IPS-NIHi11 (cell line): ENCODE data around the gene NRSN1.
"Not testable (repeated sequence)": the region's sequence is repeated elsewhere in the genome, so short reads cannot be mapped to it uniquely, and the experiment has no call there.

Source experiments
- DNase-seq: peaks from one replicate; pipeline ENCODE4 v3.0.0; 2012; ENCODE audit warnings: mixed read lengths, low spot score

The NRSN1 gene

DNA sequence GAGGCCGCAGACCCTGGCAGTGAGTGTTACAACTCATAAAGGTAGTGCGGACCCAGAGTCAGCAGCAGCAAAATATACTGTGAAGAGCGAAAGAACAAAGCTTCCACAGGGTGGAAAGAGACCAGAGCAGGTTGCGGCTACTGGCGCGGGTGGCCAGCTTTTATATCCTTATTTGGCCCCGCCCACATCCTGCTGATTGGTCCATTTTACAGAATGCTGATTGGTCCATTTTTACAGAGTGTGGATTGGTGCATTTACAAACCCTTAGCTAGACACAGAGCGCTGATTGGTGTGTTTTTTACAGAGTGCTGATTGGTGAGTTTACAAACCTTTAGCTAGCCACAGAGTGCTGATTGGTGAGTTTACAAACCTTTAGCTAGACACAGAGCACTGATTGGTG is 16.7 kb downstream of the NRSN1 start:
- DNase-seq = not testable (repeated sequence)

DNA sequence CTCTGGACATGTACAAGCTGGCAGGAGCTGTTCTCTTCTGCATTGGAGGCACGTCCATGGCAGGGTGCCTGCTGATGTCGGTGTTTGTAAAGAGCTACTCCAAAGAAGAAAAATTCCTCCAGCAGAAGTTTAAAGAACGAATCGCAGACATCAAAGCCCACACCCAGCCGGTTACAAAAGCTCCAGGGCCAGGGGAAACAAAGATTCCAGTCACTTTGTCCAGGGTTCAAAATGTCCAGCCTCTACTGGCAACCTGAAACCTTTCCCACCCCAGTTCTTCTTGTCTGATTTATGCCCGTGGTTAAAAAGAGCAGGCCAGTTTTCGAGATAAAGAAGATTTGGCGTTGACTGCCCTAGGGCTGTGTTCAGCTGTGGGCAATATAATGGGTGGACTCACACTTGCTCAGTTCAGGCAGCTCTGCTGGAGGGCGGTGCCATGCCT is 19.7 kb downstream of the NRSN1 start:
- no peak for DNase-seq

DNA sequence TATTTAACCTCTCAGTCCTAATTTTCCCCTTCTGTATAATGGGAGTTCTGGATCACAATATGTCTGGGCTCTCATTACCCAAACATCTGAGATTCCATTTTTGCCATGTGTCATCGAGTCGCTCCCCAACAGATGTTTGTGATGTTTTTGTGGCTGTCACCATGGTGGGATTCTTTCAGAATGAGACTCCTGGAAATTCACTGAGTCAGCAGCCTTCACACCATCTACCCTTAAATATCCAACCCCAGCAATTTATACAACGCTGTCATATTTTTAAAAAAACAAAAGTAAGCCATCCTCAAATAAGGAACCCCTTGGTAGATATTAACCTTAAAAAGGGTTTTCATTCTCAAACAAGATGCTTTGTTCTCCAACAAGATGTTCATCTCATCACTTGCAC is 20.9 kb downstream of the NRSN1 start:
- no peak for DNase-seq

DNA sequence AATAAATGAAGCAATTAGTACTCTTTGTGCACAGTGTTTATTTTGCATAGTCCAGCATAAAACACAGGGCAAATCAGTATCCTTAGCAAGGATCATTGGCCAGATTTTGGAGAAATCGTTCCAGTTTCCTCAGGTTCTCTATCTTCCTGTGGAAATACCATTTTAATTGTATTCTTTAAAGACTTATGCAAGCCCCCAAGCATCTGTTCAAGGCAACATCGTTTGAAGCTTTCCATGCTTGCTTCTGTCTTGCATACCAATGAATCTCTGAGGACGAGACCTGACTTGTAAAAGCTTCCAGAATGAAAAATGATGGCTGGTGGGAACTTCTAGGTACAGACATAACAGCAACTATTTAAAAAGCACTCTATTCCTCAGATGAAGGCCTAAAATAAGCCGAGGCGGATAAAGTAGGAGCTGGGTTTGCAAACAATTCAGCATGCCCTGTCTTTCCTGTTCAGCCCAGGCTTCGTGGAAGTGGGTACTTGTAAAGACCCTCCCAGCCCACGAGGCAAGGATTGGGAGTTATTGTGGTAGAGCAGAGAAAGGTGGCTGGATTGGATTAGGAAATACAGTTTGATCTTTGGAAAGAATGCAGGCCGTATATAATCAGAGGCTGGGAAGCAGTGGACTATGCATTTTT is 21.6 kb downstream of the NRSN1 start:
- DNase-seq = no peak

DNA sequence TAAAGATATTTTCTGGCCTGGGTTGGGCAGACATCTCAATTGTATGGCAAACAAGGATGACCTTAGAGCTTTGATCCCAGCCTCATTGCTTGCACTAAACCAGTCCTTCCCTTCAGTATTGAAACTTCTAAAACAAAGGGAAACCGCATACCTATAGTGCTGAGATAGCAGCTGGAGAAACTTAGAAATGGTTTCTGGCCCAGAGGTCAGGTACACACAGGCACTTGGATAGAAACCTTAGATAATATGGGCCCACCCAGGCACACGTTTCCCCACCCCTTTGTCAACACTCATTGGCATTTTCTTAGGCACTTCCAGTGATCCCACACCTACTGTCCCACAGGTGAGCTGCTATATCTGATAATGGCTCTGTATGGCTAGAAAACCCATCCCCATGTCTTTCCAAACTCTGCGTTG is 22.1 kb downstream of the NRSN1 start:
- DNase-seq = no peak

DNA sequence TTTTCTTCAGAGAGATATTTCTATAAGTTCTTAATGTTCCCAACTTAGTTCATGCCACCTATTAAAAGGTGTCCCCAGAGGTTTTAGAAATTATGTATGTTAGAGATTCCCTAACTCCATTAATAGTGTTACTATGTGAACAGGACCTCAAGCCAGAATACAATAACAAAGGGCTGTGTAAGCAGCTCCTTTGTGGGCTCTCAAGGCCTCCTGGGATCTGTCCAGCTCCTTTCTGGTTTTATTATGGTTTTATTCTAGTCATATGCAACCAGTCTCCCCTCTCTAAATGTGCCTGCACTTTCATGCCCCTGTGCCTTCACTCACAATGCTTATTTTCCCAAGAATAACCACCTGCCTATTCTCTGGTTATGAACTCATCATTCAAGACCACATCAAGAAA is 22.7 kb downstream of the NRSN1 start:
- no peak for DNase-seq

DNA sequence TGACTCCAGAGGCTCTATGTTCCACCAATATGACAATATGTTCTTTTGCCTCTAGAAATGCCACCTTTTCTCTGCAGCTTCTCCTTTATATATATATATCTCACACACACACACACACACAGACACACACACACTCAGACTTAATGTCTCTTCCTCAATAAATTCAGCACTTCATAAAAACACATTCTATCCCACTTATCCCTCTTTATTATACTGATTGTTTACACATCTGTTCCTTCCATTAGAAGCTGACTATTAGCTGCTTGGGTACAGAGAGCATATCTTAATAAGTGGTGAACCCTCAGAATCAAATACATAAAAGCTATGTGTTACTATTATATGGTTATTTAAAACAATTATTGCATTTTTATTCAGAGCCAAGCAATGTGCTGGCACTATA is 23.3 kb downstream of the NRSN1 start:
- no peak for DNase-seq

DNA sequence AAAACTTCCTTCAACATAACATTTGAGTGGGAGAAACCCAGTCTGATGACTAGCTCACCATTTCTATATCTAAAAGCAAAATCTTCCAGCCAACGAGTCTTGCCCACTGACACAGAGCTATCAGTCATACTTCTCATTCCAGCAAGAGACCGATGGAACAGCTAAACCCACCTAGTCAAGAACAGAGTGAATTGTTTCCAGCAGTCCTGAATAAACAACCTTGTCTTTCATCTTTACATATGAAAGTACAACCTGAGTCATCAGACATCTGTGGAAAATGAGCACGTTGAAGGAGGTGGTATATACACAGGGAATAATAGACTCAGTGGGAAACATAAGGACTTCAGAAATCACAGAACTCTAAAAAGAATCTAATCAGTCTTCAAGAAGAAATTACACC is 23.8 kb downstream of the NRSN1 start:
- no peak for DNase-seq

DNA sequence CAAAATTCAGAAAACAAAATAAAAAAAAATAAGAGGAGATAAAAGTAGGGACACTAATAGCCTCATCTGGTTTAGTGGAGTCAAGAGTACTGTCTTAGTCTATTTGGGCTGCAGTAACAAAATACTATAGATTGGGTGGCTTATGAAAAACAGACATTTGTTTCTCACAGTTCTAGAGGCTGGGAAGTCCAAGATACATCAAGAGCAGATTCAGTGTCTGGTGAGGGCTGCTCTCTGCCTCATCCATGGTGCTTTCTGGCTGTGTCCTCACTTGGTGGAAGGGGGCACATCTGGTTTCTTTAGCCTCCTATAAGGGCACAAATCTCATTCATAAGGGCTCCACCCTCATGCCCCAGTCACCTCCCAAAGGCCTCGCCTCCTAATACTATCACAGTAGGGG is 26.0 kb downstream of the NRSN1 start:
- DNase-seq = no peak

DNA sequence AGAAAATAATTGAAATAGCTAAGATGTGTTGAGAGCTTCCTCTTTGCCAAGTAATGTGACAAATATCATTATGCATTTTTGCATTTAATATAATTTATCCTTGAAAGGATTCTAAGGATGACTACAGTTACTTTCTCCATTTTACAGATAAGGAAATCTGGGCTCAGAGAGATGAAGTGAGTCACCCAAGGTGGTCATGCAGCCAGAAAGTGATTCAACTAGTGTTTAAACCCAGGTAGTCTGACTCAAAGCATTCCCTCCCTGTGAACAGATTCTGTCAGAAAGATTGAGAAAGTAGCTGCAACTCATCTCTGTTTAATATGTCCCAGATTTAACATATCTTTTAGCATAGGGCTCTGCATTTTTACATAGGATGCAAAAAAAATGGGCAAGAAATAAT is 28.1 kb downstream of the NRSN1 start:
- DNase-seq = no peak

DNA sequence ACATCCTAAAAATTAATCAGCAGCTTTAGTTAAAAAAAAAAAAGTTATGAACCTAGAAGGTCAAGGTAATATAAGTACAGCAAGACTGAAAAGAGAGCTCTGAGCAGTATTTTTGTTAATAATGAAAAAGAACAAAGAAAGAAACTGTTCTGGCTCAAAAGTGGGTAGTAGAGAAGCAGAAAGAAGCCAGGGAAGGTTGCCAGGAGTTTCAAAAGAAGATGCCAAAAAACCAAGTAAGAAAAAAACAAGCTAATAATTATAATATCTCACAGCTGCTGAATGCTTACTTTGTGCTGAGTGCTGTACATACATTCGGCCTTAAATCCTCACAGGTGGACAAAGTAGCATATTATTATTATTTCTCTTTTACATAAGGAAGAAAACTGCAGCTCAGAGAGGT is 31.9 kb downstream of the NRSN1 start:
- no peak for DNase-seq

DNA sequence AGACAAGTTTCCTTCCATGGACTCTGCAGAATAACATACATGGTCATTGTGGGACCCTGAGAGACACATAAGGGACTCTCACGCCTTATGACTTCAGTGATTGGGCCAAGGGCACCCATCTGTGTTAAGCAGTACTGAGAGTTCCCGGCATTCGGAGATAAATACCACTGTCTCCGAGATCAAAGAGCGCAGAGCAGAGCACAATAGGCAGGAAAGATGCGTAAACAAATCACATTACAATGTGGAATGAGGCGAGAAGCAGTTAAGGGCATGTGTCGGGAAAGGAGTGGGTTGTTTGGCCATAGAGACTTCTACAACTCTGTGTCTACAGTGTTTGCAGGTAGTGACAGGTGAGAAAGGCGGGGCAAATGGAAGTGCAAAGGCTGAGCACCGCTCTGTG is 57.6 kb downstream of the NRSN1 start:
- no peak for DNase-seq

DNA sequence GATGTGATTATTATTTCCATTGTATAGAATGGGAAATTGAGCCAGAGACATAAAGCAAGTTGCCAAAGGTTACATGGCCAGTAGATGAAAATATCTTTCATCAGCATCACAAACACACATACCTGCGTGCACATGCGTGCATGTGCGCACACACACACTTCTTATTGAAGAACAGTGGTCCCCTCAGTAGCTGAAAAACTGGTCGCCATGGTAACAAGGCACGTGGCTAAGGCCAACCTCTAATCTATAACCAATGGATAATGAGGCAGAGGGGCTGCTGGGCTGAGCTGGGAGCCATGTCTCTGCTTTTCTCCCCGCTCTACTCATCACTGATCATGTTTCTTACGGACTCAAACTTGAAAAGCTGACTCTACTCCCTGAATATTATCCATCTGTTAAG is 60.3 kb downstream of the NRSN1 start:
- DNase-seq = no peak

DNA sequence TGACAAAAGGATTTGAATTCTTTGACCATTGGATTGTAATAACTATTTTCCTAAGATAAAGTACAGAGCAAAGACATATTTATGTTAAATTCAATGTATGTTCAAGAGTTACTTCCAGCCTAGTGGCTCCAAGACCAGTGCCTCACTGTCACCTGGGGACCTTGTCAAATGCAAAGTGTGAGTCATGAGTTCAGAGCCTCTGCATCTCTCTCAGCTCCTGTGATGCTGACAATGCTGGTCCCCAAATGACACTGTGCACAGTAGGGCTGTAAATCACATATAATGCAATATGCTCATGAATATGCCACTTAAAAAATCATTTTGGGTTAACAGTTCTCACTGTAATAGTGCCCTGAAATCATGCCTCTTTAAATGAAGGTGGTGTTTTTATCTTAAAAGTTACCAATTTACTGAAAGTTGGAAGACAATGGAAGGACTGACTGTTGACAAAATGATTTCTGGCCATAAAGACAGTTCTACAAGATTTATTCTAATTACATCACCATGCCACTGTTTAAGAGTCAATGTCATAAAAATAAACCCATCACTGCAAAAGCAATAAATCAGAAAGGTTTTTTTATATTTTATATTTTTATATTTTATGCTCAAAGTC is 62.1 kb downstream of the NRSN1 start:
- no peak for DNase-seq

DNA sequence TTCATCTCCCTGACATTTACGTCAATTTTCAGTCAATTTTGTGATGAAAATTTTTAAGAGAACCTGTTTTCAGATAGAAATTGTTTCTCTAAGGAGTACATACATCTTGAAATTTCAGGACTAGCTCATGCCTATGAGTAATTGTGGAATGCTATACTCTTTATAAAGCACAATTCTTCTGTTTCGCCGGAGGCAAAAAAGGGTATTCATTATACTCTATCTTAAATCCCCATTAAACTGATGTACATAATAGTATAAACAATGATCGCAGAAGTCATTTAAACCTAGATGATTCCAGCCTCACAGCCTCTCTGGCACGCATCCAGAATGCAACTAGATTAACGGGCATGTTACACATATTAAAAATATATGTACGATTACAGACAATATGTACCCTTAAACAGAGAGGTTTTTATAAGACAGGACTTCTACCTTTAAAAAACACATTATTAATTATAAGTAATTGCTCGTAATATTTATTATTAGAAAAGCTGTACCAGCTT is 62.6 kb downstream of the NRSN1 start:
- DNase-seq = no peak

DNA sequence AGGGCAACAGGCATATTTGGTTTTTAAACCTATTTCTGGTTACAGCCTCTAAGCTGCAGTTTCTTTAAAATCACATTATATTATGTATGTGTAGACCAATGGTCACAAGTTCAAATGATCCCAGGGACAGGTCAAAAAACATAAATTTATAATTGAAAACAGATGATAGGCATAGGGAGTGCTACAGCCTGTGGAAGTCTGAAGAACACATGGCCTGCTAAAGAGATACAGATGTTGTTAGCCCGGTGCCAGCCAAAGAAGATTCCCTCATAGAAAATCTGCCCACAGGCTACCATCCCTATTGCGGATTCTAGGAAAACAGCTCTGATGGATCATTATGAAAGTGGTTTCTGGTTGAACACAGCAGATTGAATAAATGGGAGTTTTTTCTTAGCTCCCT is 65.3 kb downstream of the NRSN1 start:
- no peak for DNase-seq

DNA sequence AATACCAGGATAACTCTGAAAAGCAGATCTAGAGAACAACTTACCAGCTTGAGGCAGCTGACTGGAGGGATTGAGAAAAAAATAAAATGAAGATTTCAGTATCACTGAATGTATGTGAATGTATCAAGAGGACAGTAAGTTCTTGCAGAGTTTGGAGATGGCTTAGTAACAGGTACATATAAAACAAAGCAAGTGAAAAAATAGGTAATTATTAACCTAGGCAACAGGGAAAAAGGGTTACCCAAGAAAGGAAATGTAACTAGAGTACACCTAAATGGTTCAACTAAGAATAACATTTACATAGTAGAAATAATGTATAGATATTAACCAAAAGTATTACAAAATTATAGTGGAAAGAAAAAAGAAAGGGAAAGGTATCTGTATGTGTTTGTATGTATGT is 67.3 kb downstream of the NRSN1 start:
- no peak for DNase-seq

DNA sequence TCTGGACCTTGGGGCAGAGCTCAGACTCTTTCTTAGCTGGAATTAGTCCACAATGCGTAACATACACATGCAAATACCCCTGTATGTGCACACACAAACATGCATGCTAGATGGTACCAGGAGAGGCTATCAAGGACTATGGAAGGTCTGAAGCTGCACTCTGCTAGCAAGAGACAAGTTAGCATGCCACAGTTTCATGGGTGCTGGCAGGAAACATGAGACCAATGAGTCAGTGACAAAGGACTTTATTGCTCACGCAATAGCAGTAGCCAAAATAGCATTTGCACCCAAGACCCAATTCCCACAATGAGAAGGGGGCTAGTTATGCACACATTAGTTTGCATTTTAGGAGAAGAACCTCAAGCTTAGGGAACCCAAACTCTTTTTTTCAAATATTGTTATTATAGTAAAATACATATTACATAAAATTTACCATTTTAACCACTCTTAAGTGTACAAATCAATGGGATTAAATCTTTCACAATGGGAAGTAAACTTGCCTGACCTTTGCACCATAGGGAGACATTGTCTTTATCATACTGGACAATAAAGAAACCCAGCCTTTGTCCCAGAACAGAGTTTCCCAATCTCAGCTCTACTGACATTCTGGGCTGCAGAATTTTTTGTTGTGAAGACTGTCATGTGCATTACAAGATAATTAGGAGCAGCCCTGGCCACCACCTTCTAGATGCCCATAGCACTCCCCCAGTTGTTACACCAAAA is 69.1 kb downstream of the NRSN1 start:
- DNase-seq = no peak

DNA sequence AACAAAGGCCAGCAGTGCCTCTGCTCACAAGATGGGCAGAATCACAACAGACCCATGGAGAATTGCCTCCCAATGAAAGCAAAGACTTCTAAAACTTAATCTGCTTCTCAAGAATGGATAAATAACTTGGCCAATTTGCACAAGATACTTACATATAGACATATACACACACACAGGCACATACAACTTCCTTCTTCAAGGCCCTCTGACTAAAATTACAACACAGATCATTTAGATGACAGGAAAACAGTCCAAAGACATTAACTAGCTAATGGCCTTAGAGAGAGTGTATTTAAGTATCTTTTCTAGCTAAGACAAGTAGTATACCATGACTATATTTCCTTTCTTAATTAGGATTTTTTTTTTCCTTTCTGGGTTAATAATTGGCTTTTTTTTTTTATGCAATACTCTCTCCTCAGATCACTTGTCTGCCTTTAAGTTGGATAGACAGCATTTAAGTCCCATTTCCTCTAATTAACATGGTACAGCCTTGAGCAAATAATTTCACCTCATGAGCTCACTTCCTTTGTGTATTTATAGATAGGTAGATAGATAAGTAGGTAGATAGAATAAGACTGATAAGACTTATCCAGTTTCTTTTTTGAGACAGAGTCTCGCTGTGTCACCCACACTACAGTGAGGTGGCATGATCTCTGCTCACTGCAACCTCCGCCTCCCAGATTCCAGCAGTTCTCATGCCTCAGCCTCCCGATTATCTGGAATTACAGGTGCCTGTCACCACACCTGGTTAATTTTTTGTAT is 70.0 kb downstream of the NRSN1 start:
- DNase-seq = no peak
